ENCODE results near the gene PKNOX1. TPM values are rescaled to one million over a fixed set of nuclear protein-coding genes. Genes with fewer than 3 reads are reported as not detected.

The PKNOX1 gene
- total RNA-seq, 1 experiment from 2014 or later: 41.6 TPM

DNA sequence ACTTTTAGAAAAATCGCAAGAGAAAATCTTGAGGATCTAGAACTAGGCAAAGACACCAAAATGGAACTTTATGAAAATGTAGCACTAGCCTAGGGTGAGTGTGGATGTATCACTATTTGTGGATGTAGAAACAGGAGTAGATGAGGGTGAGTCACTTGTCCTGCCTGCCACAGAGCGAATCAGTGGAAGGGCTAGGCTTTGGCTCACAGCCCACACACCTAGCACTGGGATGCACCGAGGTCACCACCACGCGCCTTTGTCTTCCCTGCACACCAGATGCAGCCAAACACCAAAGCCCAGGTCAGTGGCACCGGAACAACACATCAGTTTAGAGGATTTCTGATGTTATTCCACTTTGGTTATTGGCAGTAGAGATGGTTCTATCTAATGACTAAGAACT, 38.2 kb downstream of the PKNOX1 start:
- Histone ChIP-seq H3K9me3 (replicated peaks) (no peaks in the 10 kb centered on the region), H3K36me3 (peaks cover 53% of the 10 kb centered on the region), H3K4me1 (no peaks in the 10 kb centered on the region), H3K27me3 (no peaks in the 10 kb centered on the region), H3K27ac (no peak overlapping the region), H3K4me3 (no peak overlapping the region)
- DNase-seq: no peak

DNA sequence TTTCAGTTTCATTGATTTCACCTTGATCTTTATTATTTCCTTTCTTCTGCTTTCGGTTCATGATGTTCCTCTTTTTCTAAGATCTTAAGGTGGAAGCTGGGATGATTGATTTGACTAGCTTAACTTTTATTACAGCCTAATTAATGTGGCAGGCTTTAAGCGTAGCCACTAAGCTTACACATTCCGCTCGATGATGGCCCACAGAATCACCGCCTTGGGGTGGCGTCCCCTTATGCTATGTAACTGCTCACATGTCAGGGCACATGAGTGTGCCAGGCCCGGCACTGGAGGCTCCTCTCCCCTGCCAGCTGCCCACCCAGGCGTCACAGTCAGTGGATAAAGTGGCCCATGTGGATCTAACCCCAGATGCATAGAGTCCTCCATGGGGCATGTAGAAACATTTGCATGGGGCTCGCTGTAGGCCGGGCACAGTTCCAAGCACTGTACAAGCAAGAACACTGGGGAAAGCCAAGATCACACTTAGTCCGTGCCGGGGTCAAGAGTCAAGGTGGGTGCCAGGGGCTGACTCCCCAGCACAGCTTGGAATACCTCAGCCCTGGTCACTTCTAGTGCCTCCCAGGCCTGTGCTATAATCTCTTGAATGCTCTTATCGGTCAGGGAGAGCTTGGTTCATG, 41.7 kb downstream of the PKNOX1 start:
- H3K4me3 ChIP-seq: no peak overlapping the region
- no peaks in the 10 kb centered on the region for H3K4me1 ChIP-seq
- no peak overlapping the region for H3K27ac ChIP-seq
- no peaks in the 10 kb centered on the region for H3K9me3 ChIP-seq (replicated peaks)
- no peaks in the 10 kb centered on the region for H3K27me3 ChIP-seq
- peaks cover 39% of the 10 kb centered on the region for H3K36me3 ChIP-seq
- DNase-seq: no peak

GRCh38 chr21:43016728-43017127, 42.4 kb downstream of the PKNOX1 start:
- Histone ChIP-seq H3K27me3 (no peaks in the 10 kb centered on the region), H3K4me3 (no peak overlapping the region), H3K9me3 (replicated peaks) (no peaks in the 10 kb centered on the region), H3K36me3 (peaks cover 42% of the 10 kb centered on the region), H3K4me1 (no peaks in the 10 kb centered on the region), H3K27ac (no peak overlapping the region)
- no peak for DNase-seq

DNA sequence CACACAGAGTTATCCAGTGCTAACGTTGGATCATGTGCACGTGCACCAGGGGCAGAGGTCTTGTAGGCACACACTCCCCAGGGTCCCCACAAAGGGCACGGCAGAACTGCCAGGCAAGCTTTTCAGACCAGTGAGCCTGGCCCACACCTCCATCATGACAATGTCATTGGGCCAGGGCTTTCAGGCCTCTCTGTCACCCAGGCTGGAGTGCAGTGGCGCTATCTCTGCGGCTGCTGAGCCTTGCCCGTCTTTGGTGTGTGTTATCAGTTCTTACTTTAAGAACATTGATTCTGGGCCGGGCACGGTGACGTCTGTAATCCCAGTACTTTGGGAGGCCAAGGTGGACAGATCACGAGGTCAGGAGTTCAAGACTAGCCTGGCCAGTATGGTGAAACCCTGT, 44.2 kb downstream of the PKNOX1 start:
- H3K27me3 ChIP-seq: no peaks in the 10 kb centered on the region
- no peak overlapping the region for H3K27ac ChIP-seq
- H3K4me1 ChIP-seq: no peaks in the 10 kb centered on the region
- H3K36me3 ChIP-seq: peaks cover 30% of the 10 kb centered on the region
- H3K4me3 ChIP-seq: no peak overlapping the region
- DNase-seq: no peak
- H3K9me3 ChIP-seq (replicated peaks): no peaks in the 10 kb centered on the region

GRCh38 chr21:43020177-43020576, 45.8 kb downstream of the PKNOX1 start:
- Histone ChIP-seq H3K27ac (no peak overlapping the region), H3K4me3 (no peak overlapping the region), H3K9me3 (replicated peaks) (no peaks in the 10 kb centered on the region), H3K4me1 (no peaks in the 10 kb centered on the region), H3K27me3 (no peaks in the 10 kb centered on the region), H3K36me3 (peaks cover 31% of the 10 kb centered on the region)
- no peak for DNase-seq

- Histone ChIP-seq H3K4me3 (no peak overlapping the region), H3K27ac (no peak overlapping the region), H3K27me3 (no peaks in the 10 kb centered on the region), H3K4me1 (no peaks in the 10 kb centered on the region), H3K36me3 (peaks cover 28% of the 10 kb centered on the region), H3K9me3 (replicated peaks) (no peaks in the 10 kb centered on the region)
- no peak for DNase-seq
Measured at GRCh38 chr21:43020771-43021170, 46.4 kb downstream of the PKNOX1 start.

GRCh38 chr21:43021191-43021590, 46.8 kb downstream of the PKNOX1 start:
- peaks cover 28% of the 10 kb centered on the region for H3K36me3 ChIP-seq
- no peaks in the 10 kb centered on the region for H3K9me3 ChIP-seq (replicated peaks)
- H3K4me3 ChIP-seq: no peak overlapping the region
- H3K4me1 ChIP-seq: no peaks in the 10 kb centered on the region
- no peak for DNase-seq
- no peaks in the 10 kb centered on the region for H3K27me3 ChIP-seq
- H3K27ac ChIP-seq: no peak overlapping the region

GRCh38 chr21:43021756-43022600, 47.6 kb downstream of the PKNOX1 start:
- Histone ChIP-seq H3K9me3 (replicated peaks) (no peaks in the 10 kb centered on the region), H3K4me1 (no peaks in the 10 kb centered on the region), H3K27ac (no peak overlapping the region), H3K27me3 (no peaks in the 10 kb centered on the region), H3K36me3 (peaks cover 30% of the 10 kb centered on the region), H3K4me3 (no peak overlapping the region)
- no peak for DNase-seq

DNA sequence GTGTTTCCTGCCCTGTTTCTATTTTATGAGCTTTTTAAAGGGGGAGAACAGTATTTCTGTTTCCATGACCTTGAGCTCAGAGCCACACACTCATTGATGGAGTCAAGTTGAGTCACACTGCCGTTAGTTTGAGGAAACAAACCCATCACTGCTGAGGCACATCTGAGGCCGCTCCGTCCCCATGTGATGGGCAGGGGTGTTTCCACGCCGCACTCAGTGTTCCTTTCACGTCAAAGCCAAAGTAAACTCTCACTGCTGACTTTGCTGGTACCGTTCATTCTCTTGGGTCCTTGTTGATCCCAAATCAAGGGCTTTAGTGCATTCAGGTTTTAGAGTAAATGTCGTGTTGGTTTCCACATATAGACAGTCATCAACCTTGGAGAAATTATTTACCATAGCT, 48.8 kb downstream of the PKNOX1 start:
- Histone ChIP-seq H3K36me3 (peaks cover 26% of the 10 kb centered on the region), H3K4me3 (no peak overlapping the region), H3K9me3 (replicated peaks) (no peaks in the 10 kb centered on the region), H3K27me3 (no peaks in the 10 kb centered on the region), H3K4me1 (no peaks in the 10 kb centered on the region), H3K27ac (no peak overlapping the region)
- no peak for DNase-seq

DNA sequence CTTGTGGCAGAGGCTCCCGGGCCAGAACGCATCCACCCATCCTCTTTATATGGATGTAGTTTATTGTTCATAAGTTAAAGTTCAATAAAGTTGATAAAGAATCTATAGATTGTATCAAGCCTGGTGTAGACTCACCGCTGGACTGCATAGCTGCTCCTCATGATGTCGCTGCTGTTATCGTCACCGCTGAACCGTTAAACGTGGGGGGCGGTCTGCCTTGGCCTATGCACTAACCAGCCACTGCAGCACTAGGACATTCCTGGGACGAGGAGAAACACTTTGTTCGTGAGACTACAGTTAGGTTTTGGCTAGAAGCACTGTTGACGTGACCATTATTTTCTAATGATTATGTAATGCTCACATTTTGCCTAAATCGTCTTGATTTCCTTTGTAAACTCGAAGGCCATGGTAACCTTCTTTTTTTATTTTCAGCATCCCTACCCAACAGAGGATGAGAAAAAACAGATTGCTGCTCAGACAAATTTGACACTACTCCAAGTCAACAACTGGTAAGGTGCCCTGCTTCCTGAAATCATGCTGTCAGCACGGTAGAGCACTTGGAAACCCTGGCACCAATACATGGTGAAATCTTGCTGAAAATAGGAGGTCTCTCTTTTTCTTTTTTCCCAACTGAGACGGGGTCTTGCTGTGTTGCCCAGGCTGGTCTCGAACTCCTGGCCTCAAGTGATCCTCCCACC, 50.2 kb downstream of the PKNOX1 start:
- no peaks in the 10 kb centered on the region for H3K9me3 ChIP-seq (replicated peaks)
- H3K27ac ChIP-seq: no peak overlapping the region
- peaks cover 34% of the 10 kb centered on the region for H3K36me3 ChIP-seq
- H3K27me3 ChIP-seq: no peaks in the 10 kb centered on the region
- no peak for DNase-seq
- no peaks in the 10 kb centered on the region for H3K4me1 ChIP-seq
- no peak overlapping the region for H3K4me3 ChIP-seq

DNA sequence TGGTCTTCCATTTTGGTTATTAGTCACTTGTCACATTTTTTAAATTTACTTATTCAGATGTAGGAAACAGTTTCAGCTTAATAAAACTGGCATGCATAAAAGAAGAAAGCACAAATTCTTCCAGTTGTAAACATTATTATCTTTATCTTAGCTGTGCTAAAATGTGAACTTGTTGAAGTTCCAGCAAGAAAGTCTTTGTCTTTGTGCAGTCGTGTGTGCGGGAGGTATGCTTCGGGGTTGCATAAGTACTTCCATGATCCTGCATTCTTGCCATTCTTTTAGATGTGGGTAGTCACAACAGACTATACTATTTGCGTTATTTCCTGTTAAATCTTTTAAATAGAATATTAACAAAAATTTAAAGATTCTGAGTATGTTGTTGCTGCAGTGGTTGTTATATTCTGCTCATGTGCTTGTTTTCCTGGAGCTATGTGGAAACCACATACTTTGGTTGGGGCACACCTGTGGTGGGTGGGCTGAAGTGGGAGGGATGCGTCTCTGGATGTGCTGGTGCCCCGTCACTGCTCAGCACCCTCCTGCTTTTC, 51.3 kb downstream of the PKNOX1 start:
- Histone ChIP-seq H3K27me3 (no peaks in the 10 kb centered on the region), H3K4me3 (no peak overlapping the region), H3K4me1 (no peaks in the 10 kb centered on the region), H3K9me3 (replicated peaks) (no peaks in the 10 kb centered on the region), H3K36me3 (peaks cover 37% of the 10 kb centered on the region), H3K27ac (no peak overlapping the region)
- DNase-seq: no peak

GRCh38 chr21:43027846-43028731, 53.7 kb downstream of the PKNOX1 start:
- H3K4me3 ChIP-seq: no peak overlapping the region
- no peaks in the 10 kb centered on the region for H3K4me1 ChIP-seq
- H3K36me3 ChIP-seq: peaks cover 37% of the 10 kb centered on the region
- H3K9me3 ChIP-seq (replicated peaks): no peaks in the 10 kb centered on the region
- H3K27ac ChIP-seq: no peak overlapping the region
- no peak for DNase-seq
- H3K27me3 ChIP-seq: no peaks in the 10 kb centered on the region

- H3K9me3 ChIP-seq (replicated peaks): no peaks in the 10 kb centered on the region
- peaks cover 34% of the 10 kb centered on the region for H3K36me3 ChIP-seq
- H3K4me1 ChIP-seq: peaks cover 6% of the 10 kb centered on the region; the same call in 1 of the 2 replicates
- no peak overlapping the region for H3K4me3 ChIP-seq
- no peak for DNase-seq
- no peaks in the 10 kb centered on the region for H3K27me3 ChIP-seq
- no peak overlapping the region for H3K27ac ChIP-seq
Measured at GRCh38 chr21:43029785-43030184, 55.4 kb downstream of the PKNOX1 start.

- Histone ChIP-seq H3K4me1 (peaks cover 6% of the 10 kb centered on the region; the same call in 1 of the 2 replicates), H3K36me3 (peaks cover 33% of the 10 kb centered on the region), H3K4me3 (no peak overlapping the region), H3K27me3 (no peaks in the 10 kb centered on the region), H3K9me3 (replicated peaks) (no peaks in the 10 kb centered on the region), H3K27ac (no peak overlapping the region)
- DNase-seq: no peak
Measured at GRCh38 chr21:43031121-43031619, 56.8 kb downstream of the PKNOX1 start.

Data from SJCRH30 (cell line).